NT2/D1 (cell line): ENCODE data around the gene KRIT1.
"Not testable (repeated sequence)": the region's sequence is repeated elsewhere in the genome, so short reads cannot be mapped to it uniquely, and the experiment has no call there.

Experiments
- DNase-seq: peaks from one replicate; pipeline ENCODE4 v3.0.0-alpha.2; 2011; ENCODE audit warnings: low read depth, low spot score
- H3K27me3 ChIP-seq: 2 replicates; pipeline ENCODE4 v1.6.0; 2011; ENCODE audit warnings: mild to moderate bottlenecking; ENCODE audit not compliant: insufficient read length, insufficient read depth
- H3K36me3 ChIP-seq: 2 replicates; pipeline ENCODE4 v1.6.1; 2011; ENCODE audit warnings: mild to moderate bottlenecking, low read length, mixed read lengths; ENCODE audit not compliant: insufficient read depth, insufficient read length
- H3K4me1 ChIP-seq: 2 replicates; pipeline ENCODE4 v1.5.1; 2011; ENCODE audit not compliant: insufficient read depth, insufficient read length
- H3K4me3 ChIP-seq: 2 replicates; pipeline ENCODE4 v1.5.1; 2011; ENCODE audit warnings: low read depth; ENCODE audit not compliant: insufficient read length
- H3K9ac ChIP-seq: 2 replicates; pipeline ENCODE4 v1.6.0; 2011; ENCODE audit warnings: low read depth; ENCODE audit not compliant: insufficient read length
- H3K9me3 ChIP-seq: 2 replicates; pipeline ENCODE4 v1.5.1; 2011; ENCODE audit warnings: mild to moderate bottlenecking, low read length; ENCODE audit not compliant: insufficient read depth
- SUZ12 ChIP-seq: IDR thresholded peaks from 2 replicates; pipeline ENCODE4 v1.6.1; 2011; ENCODE audit not compliant: insufficient read length, insufficient read depth; ENCODE audit errors: extremely low read depth
- YY1 ChIP-seq: IDR thresholded peaks from 2 replicates; pipeline ENCODE4 v1.6.1; 2011; ENCODE audit not compliant: insufficient read length, insufficient read depth
- ZNF274 ChIP-seq: IDR thresholded peaks from 2 replicates; pipeline ENCODE4 v1.6.1; 2011; ENCODE audit warnings: mild to moderate bottlenecking, low read depth, low read length

The KRIT1 gene

DNA sequence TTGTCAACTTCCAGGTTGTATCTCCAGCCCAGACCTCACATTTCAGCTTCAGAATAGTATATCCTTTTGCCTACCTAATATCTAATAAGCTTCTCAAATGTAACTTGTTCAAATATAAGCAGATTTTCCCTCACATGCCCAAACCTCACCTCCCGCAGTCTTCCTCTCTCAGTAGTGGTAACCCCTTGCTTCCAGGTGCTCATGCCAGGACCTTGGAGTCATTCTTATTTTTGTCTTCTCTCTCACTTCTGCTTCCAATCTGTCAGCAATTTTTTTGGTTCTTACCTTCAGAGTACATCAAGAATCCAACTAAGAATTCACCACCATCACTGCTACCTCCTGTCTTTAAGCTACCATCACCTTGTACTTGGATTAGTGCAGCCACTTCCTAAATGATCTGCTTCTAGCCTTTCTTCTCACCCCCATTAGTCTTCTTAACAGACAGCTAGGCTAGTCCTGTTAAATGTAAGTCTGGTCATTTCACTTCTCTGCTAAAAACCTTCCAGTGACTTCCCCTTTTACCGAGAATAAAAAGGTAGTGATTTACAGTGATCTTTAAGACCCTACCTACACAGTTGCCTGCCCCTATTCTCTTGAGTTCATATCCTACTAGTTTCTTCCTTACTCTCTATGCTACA, 14.0 kb upstream of the KRIT1 start:
- Histone ChIP-seq H3K9me3 (no peaks in the 10 kb centered on the region; the same call in 1 of the 2 replicates), H3K9ac (no peak overlapping the region), H3K36me3 (no peaks in the 10 kb centered on the region), H3K4me1 (no peaks in the 10 kb centered on the region), H3K27me3 (no peaks in the 10 kb centered on the region), H3K4me3 (no peak overlapping the region)
- TF ChIP-seq YY1: no peak
- no peak for TF ChIP-seq ZNF274
- no peak for TF ChIP-seq SUZ12
- DNase-seq: no peak

DNA sequence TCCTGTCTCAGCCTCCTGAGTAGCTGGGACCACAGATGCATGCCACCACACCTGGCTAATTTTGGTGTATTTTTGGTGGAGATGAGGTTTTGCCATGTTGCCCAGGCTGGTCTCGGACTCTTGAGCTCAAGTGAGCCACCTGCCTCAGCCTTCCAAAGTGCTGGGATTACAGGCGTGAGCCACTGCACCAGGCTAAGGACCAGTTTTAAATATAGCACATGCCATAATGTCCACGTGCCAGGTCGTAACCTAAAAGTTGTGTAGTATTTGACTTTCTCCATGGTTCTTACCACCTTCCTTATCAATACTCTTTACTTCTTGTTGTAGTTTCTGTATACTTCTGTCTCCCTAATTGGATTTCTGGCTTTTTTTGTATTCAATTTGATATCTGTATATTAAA, 13.3 kb upstream of the KRIT1 start:
- no peak for DNase-seq
- TF ChIP-seq ZNF274 (no peak), SUZ12 (no peak), YY1 (no peak)
- H3K4me1 ChIP-seq: no peaks in the 10 kb centered on the region
- no peaks in the 10 kb centered on the region for H3K27me3 ChIP-seq
- peaks cover under 1% of the 10 kb centered on the region for H3K36me3 ChIP-seq
- H3K9ac ChIP-seq: no peak overlapping the region
- peaks cover 3% of the 10 kb centered on the region; the same call in 1 of the 2 replicates for H3K9me3 ChIP-seq
- H3K4me3 ChIP-seq: no peak overlapping the region

DNA sequence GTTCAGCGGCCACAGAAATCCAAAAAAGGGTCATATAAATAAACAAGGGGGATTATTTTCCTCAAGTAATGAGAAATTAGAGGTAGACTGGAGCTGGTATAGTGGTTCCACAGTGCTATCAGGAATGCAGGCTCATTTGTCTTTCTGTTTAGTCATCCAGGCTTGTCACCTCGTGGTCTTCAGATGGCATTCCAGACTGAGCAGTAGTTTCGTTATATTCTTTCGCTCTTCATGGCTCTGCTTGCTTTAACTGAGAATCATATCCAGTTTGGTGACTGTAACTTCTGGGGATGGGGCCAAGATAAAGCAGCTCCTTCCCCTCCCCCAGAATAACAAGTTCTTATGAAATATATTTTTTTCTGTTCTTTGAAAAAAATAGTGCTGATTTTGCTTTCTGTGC, 9.6 kb upstream of the KRIT1 start:
- Histone ChIP-seq H3K36me3 (peaks cover 3% of the 10 kb centered on the region), H3K9ac (no peak overlapping the region), H3K4me3 (no peak overlapping the region), H3K9me3 (peaks cover 7% of the 10 kb centered on the region; the same call in 1 of the 2 replicates), H3K4me1 (no peaks in the 10 kb centered on the region), H3K27me3 (no peaks in the 10 kb centered on the region)
- no peak for TF ChIP-seq YY1
- TF ChIP-seq SUZ12: no peak
- TF ChIP-seq ZNF274: no peak
- DNase-seq: no peak

DNA sequence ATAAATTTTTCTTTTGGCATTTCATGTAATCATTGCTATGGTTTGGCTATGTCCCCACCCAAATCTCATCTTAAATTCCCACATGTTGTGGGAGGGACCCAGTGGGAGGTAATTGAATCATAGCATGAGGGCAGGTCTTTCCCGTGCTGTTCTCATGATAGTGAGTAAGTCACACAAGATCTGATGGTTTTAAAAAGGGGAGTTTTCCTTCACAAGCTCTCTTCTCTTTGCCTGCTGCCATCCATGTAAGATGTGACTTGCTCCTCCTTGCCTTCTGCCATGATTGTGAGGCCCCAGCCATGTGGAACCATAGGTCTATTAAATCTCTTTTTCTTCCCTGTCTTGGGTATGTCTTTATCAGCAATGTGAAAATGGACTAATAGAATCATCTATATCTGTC, 9.1 kb upstream of the KRIT1 start:
- H3K4me3 ChIP-seq, H3K36me3 ChIP-seq, H3K4me1 ChIP-seq, H3K9ac ChIP-seq, H3K27me3 ChIP-seq, DNase-seq, H3K9me3 ChIP-seq: not testable (repeated sequence)

DNA sequence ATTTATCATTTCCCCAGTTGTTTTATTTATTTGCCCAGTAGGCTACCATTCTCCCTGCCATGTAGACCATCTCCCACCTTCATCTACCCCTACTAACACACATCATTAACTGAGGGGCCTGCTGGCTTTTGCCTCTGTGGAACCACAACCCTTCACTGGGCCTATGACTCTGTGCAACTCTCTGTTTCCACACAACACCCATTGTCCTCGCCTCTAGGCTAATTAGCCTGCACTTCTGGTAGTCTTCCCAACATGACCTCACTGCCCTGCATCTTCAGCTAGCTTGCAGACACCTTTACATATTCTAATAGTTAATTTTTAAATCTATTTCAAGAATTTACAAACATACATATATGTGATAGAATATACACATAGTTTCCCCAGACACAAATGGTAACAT, 7.5 kb upstream of the KRIT1 start:
- Histone ChIP-seq H3K4me3 (no peak overlapping the region), H3K36me3 (peaks cover 8% of the 10 kb centered on the region), H3K4me1 (no peaks in the 10 kb centered on the region), H3K9ac (no peak overlapping the region), H3K9me3 (peaks cover 7% of the 10 kb centered on the region; the same call in 1 of the 2 replicates), H3K27me3 (no peaks in the 10 kb centered on the region)
- no peak for TF ChIP-seq SUZ12
- no peak for TF ChIP-seq YY1
- no peak for TF ChIP-seq ZNF274
- DNase-seq: no peak

DNA sequence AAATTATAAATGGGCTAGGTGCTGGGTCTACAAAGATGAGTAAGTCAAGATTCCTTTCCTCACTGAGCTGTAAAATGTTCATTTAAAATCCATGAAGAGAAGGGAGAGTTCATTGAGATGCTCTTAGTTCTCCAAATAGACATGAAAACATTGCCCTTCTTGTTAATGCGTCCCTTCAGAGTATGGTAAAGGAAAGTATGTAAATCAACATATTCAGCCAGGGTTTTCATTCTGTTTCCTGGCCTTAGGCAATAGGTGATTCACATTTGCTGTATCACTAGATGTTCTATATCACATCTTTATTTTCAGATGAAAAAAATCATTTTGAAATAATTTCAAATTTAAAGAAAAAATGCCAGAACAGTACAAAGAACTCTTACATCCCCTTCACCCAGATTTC, 5.5 kb upstream of the KRIT1 start:
- Histone ChIP-seq H3K4me1 (no peaks in the 10 kb centered on the region), H3K36me3 (peaks cover 8% of the 10 kb centered on the region), H3K27me3 (no peaks in the 10 kb centered on the region)

DNA sequence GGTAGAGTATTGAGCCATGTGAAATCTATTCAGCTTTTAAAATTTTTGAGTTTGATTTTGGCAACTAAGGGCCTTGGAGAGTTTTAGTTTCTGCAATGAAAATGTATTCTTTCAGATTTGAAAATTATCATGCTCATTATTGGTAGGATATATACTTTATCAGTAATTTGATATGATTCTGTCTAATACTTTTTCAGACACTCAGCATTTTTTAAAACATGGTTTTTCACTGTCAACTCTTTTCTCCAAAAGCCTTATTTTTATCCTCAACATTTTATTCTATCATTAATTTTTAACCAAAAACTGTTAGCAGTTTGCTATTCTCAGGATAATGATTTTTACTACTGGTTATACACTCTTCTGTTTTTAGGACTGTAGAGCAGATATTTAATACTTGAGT, 4.9 kb upstream of the KRIT1 start:
- H3K9ac ChIP-seq: no peak overlapping the region
- H3K27me3 ChIP-seq: no peaks in the 10 kb centered on the region
- H3K36me3 ChIP-seq: peaks cover 8% of the 10 kb centered on the region
- no peak overlapping the region for H3K4me3 ChIP-seq
- no peak for DNase-seq
- peaks cover 7% of the 10 kb centered on the region; the same call in 1 of the 2 replicates for H3K9me3 ChIP-seq
- H3K4me1 ChIP-seq: no peaks in the 10 kb centered on the region
- TF ChIP-seq ZNF274 (no peak), YY1 (no peak), SUZ12 (no peak)

More for the DNA sequence above, 5.5 kb upstream of the KRIT1 start:
- TF ChIP-seq ZNF274 (no peak), SUZ12 (no peak), YY1 (no peak)
- no peak overlapping the region for H3K9ac ChIP-seq
- no peak overlapping the region for H3K4me3 ChIP-seq
- DNase-seq: no peak
- peaks cover 7% of the 10 kb centered on the region; the same call in 1 of the 2 replicates for H3K9me3 ChIP-seq
